Hematopoietic multipotent progenitor cell (in vitro differentiated cells): ENCODE measurements around the gene CDC42SE2. TPM values are rescaled to one million over a fixed set of nuclear protein-coding genes. Genes with fewer than 3 reads are reported as not detected.

Experiments used
- DNase-seq, 3 donors: peaks; one replicate each; pipeline ENCODE4 v3.0.0-alpha.2; 2011 to 2015; ENCODE audit warnings: low read depth in 2 of 3, low spot score in 2 of 3
- total RNA-seq: library from RNA; depleted of rRNA; stranded (reverse); fragments of >200 nt; gene quantifications from one replicate; pipeline ENCODE4 v1.2.3, GENCODE V29; 2012

The CDC42SE2 gene
- total RNA-seq: 71.4 TPM

- peak; percentile 75 to 93 (median 90) for DNase-seq
Observed at GRCh38 chr5:131263648-131264450, at the start of gene CDC42SE2. Gene CDC42SE2 (plus strand): TSS chr5:131264053. CDS start chr5:131359494, 95,441 bp downstream.

DNA sequence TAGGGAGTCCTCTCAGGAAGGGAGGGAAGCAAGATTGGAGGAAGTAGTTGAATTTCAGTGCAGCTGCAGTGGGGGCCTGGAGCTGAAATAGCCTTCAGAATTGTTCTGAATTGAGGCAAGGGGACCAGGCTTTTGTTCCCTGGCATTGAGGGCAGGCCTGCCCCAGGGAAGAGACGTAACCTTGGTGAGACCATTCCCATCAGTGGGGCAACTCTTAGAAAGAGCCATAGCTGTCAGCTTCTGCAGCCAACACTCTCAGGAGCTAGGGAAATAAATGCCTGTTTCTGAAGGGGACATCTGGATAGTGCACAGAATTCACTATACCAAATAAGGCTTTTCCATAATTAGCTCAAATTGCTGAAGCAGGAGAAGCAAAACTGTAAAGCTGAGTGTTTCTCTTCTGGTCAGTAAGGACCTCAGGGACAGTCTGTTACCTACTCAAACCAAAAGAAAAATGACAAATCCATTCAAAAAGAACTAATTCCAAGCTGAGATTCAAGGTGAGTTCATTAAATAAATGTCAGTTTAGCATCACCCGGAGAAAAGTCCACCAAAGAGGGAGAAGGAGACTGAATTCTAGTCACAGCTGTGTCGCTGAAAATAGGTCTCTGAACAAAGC is 49.1 kb upstream of the CDC42SE2 start:
- DNase-seq: no peak

GRCh38 chr5:131217791-131218190 is 46.1 kb upstream of the CDC42SE2 start:
- DNase-seq: no peak

DNA sequence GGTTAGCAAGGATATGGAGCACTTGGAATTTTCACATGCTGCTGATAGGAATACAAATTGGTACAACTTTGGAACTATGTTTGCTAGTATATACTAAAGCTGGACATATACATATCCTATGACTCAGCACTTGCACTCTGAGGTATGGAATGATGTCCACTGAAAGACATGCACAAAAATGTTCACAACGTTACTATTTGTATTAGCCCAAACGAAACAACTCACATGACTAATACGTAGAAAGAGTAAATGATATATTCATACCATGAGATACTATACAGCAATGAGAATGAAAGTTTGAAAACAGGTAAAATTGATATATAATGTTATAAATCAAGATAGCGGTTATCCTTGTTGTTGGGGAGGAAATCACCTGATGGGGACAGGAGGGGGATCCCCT is 45.5 kb upstream of the CDC42SE2 start:
- DNase-seq: no peak

- no peak for DNase-seq
Observed at GRCh38 chr5:131220566-131220965, 43.3 kb upstream of the CDC42SE2 start.

DNA sequence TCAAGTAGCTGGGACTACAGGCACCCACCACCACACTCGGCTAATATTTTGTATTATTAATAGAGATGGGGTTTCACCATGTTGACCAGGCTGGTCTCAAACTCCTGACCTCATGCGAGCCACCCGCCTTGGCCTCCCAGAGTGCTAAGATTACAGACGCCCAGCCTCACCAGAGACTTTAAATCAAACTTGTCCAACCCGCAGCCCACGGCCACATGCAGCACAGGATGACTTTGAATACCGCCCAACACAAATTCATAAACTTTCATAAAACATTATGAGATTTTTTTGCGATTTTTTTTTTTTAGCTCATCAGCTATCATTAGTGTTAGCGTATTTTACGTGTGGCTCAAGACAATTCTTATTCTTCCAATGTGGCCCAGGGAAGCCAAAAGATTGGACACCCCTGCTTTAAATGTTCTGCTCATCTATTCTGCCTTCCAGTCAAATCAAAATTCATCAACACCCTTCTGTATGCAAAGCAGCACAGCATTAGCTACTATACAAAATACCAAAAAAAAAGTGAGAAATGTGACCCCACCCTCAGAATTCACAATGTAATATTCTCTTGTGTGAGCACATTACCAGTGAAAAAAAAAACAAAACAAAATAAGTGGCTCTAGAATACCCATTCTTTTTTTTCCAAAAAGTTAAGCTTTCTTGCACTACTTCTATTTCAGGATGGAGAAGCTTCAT is 42.7 kb upstream of the CDC42SE2 start:
- no peak for DNase-seq

DNA sequence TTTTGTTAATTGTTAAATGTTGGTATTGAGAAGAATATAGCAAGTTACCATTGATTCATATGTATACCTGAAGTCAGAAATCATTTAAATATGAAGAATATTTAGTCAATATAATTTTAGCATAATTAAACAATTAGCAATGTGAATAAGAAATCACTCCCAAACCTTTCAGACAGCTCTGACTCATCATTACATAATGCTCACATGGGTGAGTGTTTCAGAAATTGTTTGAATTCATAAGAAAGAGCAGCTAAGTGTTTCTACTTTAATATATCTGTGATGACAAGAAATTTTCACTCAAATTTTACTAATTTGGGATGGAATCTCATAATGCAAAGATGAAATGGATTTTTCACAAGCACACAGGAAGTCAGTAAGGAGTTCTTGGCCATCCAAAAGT is 42.0 kb upstream of the CDC42SE2 start:
- DNase-seq: no peak

GRCh38 chr5:131222731-131223130 is 41.1 kb upstream of the CDC42SE2 start:
- DNase-seq: no peak

DNA sequence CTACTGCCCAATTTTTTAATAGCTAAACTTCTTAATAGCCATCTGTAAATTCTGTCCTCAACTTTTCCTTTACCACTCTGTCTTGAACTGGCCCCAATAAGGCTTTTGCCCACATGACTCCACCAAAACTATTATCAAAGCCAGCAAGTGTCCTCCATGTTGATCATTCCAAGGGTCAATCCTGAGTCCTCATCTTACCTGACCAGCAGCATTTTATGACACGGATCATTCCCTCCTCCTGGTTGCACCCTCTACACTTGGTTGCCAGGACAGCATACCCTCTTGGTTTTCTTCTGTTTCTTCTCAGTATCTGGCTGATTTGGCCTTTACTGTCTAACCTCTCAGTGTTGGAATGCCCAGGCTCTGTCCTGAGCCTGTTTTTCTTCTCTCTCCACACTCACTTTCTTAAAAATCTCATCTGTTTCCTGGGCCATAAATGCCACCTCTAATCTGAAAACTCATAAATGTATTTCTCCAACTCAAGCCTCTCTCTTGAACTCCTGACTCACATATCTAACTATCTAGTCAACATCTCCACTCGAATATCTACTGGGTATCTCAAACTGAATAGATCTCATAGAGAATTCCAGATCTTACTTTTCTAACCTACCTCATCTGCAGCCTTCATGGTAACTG is 40.0 kb upstream of the CDC42SE2 start:
- DNase-seq: no peak

GRCh38 chr5:131224387-131225201 is 39.3 kb upstream of the CDC42SE2 start:
- DNase-seq: peak in 1 of 3 donors; percentile 56

DNA sequence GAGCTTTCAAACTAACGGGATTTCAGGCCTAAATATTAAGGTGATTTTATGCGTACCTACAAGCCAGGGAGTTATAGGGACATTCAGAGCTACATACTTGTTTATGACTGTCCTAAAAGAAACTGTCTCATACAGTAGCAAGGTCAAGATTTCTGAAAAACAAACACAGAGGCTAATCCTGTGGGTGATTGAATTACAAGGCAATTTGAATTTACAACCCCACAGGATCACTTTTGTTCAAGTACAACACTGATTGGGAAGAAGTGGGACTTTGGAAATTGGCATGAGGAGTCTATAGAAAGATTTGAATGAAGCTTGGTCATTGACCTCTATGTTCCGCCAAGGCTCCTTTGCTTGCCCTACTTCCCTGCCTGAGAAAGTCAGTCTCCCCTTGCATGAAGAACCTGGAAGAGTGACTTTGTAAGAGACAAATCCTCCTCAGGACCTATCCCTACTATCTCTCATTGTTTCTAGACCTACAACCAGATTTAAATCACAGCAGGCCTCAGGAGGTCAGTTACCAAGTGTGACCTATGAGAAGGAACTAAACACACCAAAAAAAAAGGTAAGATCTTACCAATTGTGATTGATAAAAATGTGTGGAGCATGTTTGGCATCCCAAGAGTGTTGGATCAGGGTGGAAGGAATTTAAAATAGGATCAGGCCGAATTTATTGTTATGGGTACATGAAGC is 38.4 kb upstream of the CDC42SE2 start:
- no peak for DNase-seq

DNA sequence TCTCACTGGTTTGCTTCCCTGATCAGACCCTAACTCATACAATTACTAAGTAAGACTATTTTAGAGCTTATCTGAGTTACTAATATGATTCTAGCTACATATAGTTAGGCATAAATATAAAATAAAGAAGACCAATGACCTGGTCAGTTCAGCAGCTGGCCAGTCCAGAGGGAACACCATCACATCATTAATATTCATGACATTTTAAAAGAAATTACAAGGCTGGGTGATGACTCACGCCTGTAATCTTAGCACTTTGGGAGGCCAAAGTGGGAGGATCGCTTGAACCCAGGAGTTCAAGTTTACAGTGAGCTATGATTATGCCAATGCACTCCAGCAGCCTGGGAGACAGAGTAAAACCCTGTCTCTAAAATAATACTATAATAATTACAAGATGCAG is 37.0 kb upstream of the CDC42SE2 start:
- DNase-seq: no peak

DNA sequence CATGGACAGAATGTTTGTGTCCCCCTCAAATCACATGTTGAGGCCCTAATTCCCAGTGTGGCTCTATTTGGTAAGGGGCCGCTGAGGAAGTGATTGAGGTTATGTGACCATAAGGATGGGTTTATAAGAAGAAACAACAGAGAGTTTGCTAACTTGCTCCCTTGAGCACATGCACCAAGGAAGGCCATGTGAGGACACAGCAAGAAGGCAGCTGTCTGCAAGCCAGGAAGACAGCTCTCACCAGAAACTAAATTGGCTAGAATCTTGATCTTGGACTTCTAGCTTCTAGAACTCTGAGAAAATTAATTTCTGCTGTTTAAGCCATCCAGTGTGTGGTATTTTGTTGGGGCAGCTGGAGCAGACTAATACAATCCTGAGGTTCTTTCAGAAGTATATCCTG is 35.2 kb upstream of the CDC42SE2 start:
- DNase-seq: no peak

DNA sequence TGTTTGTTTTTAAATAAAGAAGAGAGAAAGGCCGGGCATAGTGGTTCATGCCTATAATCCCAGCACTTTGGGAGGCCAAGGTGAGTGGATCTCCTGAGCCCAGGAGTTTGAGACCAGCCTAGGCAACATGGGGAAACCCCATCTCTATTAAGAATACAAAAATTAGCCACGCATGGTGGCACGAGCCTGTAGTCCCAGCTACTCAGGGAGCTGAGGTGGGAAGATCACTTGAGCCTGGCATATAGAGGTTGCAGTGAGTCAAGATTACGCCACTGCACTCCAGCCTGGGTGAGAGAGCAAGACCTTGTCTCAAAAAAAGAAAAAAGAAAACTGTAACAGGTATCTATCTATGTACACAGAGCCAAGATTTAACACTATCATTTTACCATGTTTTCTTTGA is 34.2 kb upstream of the CDC42SE2 start:
- DNase-seq: no peak

- no peak for DNase-seq
Observed at GRCh38 chr5:131230406-131230805, 33.4 kb upstream of the CDC42SE2 start.

DNA sequence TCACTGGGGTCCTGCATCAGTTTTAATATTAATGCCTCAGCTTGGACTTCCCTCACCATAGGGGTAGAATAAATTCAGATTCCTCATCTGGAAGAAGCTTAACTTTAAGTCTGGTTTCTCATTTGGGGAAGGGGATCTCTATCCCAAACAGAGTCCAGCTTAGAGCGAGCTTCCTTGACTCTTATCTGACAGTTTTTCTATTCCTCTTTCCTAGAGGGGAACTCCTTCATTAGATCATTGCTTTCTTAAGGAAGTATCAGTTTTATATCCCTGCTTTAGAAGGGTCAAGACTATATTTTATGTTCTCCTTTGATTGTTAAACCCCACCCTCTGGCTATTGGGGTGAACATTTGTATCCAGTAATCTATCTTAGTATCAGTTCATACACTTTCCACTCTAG is 24.2 kb upstream of the CDC42SE2 start:
- DNase-seq: no peak

DNA sequence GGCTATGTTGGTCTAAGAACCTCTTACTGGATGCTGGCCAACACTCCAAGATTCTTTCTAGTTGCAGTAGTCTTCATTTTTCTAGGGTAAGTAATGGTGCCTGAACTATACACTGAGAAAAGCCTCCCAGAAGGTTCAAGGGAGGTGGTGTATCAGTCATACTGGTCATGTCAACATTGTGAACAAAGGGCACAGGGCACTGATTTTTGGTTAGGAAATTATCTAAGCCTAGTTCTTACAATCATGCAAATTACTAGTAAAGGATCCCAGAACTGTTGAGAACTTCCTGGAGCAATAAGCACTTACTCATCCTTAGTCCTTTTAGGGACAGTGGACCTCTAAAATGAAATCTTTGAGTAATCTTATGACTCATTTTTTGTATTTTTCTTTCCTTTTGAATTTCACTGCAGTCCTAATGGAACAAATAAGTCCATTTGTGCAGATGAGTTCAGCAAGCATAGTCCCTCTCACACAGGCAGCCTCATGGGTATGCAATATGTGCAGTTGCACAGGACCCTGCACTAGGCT is 21.1 kb upstream of the CDC42SE2 start:
- DNase-seq: no peak

- no peak for DNase-seq
Observed at GRCh38 chr5:131245312-131245711, 18.5 kb upstream of the CDC42SE2 start.

GRCh38 chr5:131245948-131246347 is 17.9 kb upstream of the CDC42SE2 start:
- no peak for DNase-seq

DNA sequence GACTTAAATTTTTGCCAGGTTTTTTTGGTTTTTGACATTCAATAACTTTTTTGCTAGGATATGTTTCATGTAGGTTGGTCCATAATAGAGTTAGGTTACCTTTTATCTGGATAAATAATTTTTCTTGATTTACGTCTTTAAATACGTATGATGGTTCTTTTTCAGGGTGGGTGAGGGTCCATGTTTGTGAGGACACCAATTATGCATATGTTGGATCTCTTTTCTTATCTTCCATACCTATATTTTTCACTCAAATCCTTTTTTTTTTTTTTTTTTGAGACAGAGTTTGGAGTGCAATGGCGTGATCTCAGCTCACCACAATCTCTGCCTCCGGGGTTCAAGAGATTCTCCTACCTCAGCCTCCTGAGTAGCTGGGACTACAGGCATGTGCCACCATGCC is 17.3 kb upstream of the CDC42SE2 start:
- peak in 1 of 3 donors; percentile 30 for DNase-seq
